GM18907 (cell line): ENCODE data around the gene CHI3L1.

Experiments used
- ATAC-seq: cut with Tn5 transposase; IDR thresholded peaks from one replicate; pipeline ENCODE4 v1.9.1; 2021; ENCODE audit warnings: mild to moderate bottlenecking, moderate library complexity; ENCODE audit not compliant: unreplicated experiment

CHI3L1 gene

DNA sequence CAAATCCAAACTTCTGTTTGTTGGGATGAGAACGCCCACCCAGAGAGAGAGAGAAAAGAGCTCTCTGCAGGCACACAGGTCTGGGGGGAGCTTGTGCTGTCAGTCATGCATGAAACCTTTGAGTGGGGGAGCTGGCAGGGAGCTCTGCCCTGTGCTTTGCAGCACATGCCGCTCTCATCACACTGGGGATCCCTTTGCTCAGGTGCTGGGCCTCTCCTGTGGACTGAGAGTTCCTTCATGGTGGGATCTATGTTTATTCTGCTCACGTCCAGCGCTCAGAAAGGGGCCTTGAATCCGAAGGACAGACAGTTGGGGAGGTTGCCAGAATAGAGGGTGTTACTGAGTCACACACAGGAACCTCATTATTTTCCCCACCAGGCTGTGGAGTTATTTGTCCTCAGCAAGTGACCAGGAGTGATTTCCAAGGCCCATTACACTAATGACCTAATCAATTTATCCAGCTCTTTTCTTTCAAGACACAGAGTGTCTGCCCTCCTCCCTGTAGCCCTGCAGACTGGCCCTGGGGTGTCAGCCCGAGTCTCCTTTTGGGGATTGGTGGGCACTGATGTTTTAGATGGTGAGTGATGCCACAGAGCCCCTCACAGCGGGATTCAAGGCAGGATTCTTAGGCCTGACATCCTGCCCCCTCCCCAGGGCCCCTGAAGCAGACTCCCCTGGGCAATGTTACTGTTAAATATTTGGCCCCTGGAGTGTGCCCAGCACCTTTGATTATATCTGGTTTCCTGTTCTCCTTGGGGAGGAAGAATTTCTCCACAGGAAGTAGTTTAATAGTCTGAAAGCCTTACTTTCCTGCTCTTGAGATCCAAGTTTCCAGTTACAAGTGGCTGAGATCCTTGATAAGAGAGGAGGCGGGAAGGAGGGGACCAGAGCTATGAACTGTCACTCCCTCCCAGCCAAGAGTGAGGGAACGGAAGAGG is 33.2 kb downstream of the CHI3L1 start:
- ATAC-seq = no peak

DNA sequence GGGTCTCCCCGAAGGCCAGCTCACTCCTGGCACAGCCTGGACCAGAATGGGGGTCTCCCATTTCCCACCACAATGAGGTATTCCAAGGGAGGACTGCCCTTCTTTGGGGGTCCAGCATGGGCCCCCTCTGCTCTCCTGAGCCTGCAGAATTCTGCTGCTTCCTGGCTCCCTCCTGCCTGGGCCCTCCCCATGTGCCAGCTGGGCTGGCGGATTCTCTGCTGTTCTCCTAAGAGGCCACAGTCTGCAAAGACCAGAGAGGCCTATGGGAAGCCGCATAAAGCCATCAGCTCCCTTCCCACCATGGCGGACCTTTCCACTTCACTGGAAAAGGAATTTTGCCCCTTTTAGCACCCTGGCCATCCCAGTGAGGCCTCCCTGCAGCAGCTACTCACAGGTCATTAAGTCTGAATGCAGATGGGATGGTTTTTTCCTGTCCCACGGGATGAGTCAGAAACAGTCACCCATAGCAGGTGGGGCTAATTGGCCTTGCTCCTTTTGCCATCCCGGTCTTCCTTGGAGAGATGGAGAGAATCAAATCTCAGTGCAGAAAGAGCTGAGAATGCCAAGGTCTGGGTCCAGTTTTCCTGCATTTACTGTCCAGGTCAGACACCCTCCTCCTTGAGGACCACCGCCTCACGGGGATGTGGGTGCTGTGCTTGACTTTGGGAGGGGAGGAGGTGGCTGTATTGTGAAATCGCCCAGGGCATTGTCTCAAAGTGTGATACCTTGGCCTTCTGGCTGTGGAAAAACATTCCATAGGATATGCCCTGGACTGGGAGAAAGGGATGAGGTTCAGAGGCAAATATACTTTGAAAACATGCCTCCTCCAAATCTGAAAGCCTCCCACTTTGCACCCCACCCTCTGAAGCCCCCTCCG is 34.1 kb downstream of the CHI3L1 start:
- no peak for ATAC-seq

DNA sequence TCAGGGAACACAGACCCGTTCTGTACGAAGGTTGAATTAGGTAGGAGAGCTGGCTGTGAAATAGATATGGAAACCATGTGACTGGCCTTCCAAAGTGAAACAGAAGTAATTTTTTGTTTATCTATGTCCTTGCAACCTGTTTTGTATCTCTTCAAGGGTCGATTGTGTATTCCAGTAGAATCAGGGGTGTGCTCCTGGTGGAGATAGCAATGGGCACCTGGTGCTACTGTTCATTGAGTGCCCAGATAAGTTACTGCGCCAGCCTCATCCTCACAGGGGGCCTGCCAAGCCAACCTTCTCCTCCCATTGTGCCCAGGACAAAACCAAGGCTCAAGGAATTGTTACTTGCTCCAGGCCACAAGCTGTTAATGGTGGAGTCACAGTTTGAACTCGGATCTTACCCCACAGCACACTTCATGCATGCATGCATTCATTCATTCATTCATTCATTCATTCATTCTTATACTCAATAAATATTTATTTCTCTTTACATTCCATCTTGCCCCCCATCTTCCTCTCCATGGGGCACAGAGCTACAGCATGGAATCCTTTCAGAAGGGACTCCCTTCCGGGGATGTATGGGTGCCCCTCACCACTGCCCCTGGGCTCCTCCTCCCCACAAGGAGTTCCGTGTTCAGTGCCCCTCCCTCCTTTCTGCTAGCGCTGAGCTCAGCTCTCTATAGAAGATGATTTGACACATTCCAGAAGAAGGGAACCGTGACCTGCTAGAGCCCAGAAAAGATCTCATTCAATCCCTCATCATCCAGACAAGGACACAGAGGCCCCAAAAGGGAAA is 34.9 kb downstream of the CHI3L1 start:
- ATAC-seq = no peak

DNA sequence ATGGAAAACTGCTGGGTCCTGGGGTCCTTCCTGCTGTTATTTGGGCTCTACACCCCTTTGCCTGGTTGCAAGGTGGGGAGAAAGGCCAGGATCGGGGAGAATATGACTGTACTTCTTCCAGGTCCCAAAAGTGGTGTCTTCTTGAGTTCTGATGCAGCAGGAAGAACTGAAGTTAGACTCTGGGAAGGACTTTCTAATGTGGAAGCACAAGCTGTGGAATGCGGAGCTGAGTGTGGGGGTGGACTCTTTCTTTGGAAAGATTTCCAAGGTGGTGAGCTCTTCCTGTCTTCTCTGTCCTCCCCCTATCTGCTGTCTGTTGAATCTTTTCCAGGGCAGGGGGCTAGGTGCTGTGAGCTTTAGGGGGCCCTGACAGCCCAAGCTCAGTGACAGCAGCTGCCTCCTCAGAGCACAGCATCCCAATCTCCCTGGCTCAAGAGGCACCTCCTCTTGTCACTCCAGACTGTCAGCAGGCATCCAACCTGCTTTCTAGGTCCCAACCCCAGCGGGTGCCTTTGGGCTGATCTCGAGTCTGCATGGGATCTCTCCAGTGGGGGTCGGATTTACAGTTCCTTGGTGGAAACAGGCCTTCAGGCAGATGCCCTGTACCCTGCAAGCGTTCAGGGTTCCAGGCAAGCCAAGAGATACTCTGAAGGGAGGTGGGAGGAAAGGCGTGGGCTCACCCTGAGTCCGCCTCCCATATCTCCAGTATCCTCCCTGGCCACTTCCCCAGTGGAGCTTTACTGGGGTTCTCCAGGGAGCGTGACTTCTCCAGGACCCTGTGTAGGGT is 35.8 kb downstream of the CHI3L1 start:
- ATAC-seq = no peak

DNA sequence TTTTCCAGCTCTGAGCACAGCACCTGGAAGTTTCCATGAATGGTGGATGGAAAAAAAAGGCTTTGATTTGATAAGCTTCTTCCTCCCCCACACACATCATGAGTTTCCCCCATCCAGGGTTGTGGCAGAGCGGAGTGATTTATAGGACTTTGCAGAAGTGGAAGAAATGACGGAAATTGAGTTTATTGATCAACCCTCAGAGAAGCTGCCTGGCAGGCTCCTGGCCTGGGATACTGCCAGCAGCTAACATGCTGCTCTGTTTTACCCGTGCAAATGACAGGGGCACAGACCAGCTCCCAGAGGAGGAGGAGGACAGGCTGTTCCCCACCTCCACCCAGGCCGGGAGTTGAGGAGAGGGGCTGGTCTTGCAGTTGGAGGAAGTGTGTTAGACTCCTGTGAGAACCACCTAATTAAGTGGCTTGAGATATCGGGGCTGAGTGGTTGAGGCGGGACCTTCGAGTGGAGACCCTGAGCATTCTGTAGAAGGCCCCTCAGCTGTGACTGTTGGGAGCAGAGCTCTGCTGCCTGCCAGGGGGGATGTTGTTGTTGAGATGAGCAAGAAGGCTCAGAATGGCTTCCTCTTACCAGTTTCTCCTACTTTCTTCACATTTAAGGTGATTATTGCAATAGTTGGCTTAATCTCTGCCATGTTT is 37.2 kb downstream of the CHI3L1 start:
- no peak for ATAC-seq

DNA sequence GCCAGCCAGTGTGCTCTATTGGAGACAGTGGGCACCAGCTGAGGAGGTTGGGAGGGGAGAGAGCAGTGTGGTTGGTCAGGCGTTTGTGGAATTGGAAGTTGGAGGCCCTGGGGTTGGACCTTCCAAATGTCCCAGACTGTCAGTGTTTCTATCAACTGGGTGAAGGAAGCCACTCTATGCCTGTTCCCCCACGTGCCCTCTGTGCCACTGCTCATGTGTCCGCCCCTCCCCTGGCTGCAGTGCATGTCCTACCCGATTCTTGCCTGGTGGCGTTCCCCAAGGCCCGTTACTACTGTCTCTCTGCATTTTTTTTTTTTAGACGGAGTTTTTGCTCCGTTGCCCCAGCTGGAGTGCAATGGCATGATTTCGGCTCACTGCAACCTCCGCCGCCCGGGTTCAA is 37.9 kb downstream of the CHI3L1 start:
- ATAC-seq = no peak

DNA sequence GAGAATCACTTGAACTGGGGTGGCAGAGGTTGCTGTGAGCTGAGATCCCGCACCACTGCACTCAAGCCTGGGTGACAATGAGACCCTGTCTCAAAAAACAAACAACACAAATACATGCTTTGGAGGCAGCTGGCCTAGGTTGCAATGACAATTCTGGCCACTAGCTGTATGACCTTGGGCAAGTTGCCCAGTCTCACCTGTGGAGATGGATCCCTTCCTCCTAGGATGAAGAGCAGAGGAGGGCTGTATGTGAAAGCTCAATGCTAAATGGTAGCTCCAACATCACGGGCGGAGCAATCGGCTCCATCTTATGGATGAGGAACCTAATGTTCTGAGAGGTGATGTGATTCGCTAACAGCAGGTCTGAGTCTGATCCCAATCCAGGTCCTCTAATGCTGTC is 38.4 kb downstream of the CHI3L1 start:
- no peak for ATAC-seq

DNA sequence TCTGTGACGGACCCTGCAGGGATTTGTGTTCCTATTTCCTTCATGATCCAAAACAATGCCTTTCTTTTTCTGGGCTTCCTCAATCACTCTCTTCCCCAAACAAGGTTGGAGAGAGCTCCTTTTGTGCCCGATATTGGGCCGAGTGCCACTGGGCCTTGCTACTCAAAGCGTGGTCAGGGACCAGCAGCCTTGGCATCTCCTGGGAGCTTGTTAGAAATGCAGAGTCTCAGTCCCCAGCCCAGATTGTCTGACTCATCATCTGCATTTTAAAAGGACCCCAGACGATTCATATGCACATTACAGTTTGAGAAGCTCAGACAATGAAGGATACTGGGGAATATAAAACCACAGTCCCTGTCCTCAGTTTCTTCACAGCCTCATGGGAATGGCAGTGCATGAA is 39.1 kb downstream of the CHI3L1 start:
- no peak for ATAC-seq

DNA sequence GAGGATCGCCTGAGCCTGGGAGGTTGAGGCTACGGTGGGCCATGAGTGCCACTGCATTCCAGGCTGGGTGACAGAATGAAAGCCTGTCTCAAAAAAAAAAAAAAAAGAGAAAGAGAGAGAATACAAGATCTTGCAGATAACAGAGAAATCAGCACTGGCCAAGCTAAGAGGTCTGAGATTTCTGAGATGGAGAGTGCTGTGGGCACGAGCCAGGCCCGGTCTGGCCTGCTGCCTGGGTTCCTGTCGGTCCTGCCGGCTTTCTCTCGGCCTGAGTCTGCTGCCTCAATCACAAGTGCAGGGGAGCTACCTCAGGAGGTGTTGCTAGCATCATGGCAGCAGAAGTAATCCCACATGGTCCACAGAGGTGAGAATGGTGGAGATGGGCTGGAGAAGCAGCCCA is 40.0 kb downstream of the CHI3L1 start:
- ATAC-seq = no peak

DNA sequence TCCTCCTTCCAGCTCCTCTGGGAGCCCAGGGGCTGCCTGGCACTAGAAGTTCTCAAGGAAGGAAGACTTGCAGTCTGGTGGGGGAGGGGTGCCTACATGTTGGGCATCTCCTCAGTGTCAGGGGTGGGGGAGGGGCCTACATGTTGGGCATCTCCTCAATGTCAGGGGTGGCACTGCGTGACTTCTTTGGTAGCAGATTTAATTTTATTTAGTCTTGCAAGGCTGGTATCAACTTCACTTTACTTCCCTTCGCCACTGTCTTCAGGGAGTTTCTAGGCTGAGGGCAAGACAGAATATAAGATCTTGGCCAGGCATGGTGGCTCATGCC is 40.5 kb downstream of the CHI3L1 start:
- no peak for ATAC-seq

DNA sequence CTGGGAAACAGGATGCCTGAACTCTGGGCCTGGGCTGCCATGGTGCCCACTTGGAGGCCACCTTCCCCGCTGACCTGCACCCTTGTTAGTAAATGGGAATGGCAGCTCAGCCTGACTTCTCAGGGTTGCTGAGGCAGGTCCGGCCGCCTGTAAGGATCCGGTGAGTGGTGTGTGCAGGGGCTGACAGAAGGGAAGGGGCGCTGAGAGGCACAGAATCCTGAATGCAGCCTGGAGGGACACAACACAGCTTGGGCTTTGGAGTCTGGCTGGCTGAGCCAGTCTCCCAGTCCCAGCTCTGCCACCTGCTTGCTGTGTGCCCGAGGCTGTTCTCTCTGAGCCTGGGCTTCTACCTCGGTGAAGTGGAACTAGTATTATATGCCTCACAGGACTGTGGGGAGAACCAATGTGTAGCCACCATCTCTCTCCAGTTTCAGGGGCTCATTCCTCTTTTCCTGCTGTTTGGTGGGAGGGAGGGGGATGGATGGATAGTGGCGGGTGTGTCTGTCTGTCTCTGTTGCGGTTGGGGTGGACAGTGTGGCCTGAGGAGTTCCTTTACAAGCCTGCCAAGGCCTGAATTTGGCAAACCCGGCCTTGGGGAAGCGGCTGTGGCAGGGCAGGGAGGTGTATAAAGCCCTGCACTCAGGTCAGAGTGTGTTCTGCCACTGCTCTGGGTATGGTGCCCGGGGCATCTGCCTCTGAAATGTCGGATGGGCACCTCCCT is 41.0 kb downstream of the CHI3L1 start:
- ATAC-seq = no peak

DNA sequence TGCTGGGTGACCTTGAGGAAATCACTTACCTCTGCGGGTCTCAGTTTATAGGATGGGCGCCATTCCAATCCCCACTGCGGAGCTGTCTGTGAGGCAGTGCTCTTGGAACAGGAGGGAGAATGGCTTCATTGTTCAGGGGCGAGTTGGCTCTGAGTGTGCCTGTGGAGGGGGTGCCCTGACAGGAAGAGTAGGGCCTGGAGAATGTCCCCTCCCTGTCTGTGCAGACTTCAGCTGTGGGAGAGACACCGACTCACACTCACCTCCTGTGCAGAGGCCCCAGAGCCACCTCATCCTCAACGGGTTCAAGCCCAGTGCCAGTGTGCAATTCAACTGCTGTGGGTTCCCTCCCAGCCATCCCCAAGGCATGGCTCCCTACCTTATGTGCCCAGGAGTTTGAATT is 41.8 kb downstream of the CHI3L1 start:
- no peak for ATAC-seq

DNA sequence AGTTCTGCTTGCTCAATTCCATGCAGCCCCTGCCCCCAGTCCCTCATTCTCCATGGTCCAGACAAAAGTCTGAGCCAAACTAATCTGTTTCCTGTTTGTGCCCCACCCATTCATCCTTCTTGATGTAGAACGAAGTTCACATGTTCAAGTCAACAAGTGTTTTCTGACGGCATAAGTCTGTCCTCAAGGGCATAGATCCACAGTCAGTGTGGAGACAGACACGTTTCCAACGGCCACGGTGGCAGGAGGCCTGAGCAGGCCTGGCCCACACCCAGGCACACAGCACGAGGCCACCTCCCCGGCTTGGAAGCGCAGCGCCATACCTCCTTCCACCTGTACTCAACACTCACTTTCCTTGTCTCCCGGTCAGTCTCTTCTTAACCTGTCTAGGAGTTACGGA is 42.9 kb downstream of the CHI3L1 start:
- ATAC-seq = no peak

DNA sequence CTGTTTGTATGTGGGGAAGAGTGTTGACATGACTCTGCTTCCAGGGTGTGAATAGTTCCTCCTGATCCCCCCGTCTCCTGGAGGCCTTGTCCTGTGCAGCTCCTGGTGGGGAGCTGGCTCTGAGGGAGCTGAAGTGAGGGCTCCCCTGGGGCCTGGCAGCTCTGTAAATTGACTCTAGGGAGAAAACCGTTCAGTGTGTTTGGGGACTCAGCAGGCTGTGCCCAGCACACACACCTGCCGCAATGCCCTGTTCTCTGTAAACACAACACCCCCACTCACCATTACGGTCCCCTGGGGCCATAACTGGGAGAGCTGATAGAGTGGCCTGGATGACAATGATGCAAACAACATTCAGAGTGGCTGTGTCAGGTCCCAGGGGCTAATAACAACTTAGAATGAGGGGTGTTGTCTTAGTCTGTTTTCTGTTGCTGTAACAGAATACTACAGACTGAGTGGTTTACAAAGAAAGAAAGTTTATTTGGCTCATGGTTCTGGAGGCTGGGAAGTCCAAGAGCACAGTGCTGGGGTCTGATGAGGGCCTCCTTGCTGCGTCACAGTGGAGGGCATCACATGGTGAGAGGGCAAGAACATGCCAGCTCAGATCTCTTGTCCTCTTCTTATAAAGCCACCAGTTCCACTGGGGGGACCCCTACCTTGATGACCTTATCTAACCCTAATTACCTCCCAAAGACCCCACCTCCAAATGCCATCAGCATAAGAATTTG is 43.7 kb downstream of the CHI3L1 start:
- ATAC-seq = no peak

DNA sequence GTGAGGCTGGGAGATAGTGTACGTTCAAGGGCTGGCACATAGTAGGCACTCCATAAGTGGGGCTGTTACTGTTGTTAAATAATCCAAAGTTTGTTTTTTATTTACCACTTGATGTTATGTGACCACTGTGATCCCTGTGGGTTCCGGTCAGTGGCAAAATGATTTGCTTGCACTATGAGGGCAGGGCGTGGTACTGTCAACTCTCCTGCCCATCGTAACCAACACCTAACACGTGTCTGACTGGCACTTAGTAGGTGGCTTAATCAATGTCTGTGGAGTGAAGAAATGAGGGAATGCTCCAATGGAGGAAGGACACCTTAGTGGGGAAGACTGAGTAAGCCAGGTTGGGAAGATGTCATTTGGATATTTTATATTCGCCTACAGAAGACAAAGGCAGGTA is 44.4 kb downstream of the CHI3L1 start:
- no peak for ATAC-seq

DNA sequence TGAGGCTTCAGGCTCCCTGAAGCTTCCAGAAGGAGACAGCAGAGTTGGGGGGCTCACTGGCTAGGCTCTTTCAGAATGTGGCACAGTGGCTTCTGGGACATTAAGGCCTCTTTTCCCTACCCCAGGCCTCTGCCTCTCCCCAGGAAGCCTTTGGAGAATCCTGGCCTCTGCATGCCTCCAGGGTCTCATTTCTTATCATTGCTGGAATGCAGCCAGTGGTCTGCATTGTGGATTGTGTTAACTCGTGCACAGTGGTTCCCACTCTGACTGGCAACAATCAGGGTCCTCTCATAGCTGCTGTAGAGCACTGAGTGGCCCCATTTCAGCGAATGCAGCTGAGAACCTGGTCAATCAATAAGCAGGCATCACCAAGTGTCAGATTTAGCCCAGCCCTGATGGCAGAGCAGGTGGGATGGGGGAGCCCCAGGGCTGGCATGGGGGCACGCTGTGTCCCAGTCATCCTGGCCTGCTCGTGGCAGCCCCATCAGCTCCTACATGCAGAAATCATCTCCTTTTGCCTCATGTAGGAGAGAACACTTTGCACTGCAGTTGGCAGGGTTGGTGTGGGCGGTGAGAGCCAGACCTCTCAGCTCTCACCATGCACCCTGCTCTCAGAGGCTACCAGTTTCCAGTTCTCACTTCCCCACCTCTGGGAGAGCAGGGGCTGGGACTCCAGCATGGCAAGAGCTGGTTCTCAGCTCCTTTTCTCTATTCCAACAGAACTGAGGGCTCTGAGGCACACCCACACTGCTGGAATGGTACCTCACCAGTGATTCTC is 45.6 kb downstream of the CHI3L1 start:
- ATAC-seq = no peak

DNA sequence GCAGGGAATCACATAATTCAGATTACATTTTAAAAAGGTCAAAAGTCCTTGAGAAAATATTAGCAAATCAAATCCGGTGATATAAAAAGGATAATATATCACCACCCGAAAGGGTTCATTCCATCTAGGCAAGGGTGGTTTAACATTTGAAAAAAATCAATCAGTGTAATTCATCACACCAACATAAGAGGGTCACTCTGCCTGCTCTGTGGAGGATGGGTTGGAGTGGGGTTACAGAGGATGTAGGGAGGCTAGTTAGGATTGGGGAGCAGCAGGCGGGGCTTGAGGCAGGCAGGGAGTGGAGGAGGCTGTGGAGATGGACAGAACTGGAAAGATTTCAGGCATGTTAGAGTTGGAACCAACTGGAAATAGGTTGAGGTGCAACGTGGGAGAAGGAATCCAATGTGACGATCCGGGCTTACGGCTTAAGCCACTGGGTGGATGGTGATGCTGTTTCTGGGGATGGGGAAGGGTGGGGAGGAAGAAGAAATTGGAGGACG is 46.5 kb downstream of the CHI3L1 start:
- ATAC-seq = no peak

DNA sequence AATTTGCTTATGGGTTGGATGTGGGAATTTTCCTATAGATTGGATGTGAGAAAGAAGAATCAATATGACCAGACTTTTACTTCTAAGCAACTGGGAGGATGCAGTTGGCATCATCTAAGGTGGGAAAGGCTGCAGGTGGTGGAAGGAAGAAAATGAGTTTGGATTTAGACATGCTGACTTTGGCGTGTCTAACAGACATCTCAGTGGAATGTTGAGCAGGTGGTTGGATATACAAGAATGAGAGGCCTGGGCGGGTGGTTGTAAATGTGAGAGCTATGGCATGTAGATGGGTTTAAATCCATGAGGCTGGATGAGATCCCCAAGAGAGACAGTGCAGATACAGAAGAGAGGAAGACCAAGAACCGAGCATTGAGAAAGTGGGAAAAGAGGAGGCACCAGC is 48.4 kb downstream of the CHI3L1 start:
- no peak for ATAC-seq
